HEK293T (cell line): Measurements from ENCODE around the gene TMEM161A.

Experiments used
- CTCF ChIA-PET: fragments of 350-600 bp; formaldehyde crosslinking; extraction: SDS; loops from one replicate; lab custom pipeline; 2021; ENCODE audit warnings: antibody characterized with exemption, inconsistent platforms; lab: Yijun Ruan, JAX
- POLR2A ChIA-PET: fragments of 350-600 bp; formaldehyde crosslinking; extraction: SDS; loops from one replicate; lab custom pipeline; 2020; ENCODE audit warnings: antibody characterized with exemption, inconsistent platforms; lab: Yijun Ruan, JAX
- DNase-seq: peaks from one replicate; pipeline ENCODE4 v3.0.0; 2012; ENCODE audit warnings: mixed read lengths; ENCODE audit errors: extremely low spot score
- ARNT ChIP-seq: fragments of 450-650 bp; IDR thresholded peaks from 2 replicates; pipeline ENCODE4 v1.6.1; 2017; ENCODE audit warnings: mild to moderate bottlenecking
- BHLHE40 ChIP-seq: fragments of 450-650 bp; IDR thresholded peaks from 2 replicates; pipeline ENCODE4 v1.6.1; 2016; ENCODE audit warnings: mild to moderate bottlenecking, moderate library complexity, borderline replicate concordance
- CTBP1 ChIP-seq: fragments of 450-650 bp; IDR thresholded peaks from 2 replicates; pipeline ENCODE4 v1.6.1; 2016; ENCODE audit warnings: borderline replicate concordance
- FOXA1 ChIP-seq: fragments of 450-650 bp; IDR thresholded peaks from 2 replicates; pipeline ENCODE4 v1.6.1; 2016; ENCODE audit warnings: mild to moderate bottlenecking
- FOXK2 ChIP-seq: fragments of 450-650 bp; IDR thresholded peaks from 2 replicates; pipeline ENCODE4 v1.6.1; 2016; ENCODE audit warnings: mild to moderate bottlenecking
- FOXM1 ChIP-seq: fragments of 450-650 bp; IDR thresholded peaks from 2 replicates; pipeline ENCODE4 v1.6.1; 2017; ENCODE audit warnings: mild to moderate bottlenecking, borderline replicate concordance
- HDGF ChIP-seq: fragments of 450-650 bp; IDR thresholded peaks from 2 replicates; pipeline ENCODE4 v1.6.1; 2017; ENCODE audit warnings: antibody characterized with exemption, borderline replicate concordance
- L3MBTL2 ChIP-seq: fragments of 450-650 bp; conservative IDR thresholded peaks from 2 replicates; pipeline ENCODE4 v1.6.1; 2016; ENCODE audit warnings: mild to moderate bottlenecking
- NFRKB ChIP-seq: fragments of 450-650 bp; IDR thresholded peaks from 2 replicates; pipeline ENCODE4 v1.6.1; 2016; ENCODE audit warnings: mild to moderate bottlenecking, moderate library complexity
- SP1 ChIP-seq: fragments of 450-650 bp; IDR thresholded peaks from 2 replicates; pipeline ENCODE4 v1.6.1; 2017
- SUZ12 ChIP-seq: fragments of 450-650 bp; IDR thresholded peaks from 2 replicates; pipeline ENCODE4 v1.6.1; 2016; ENCODE audit warnings: mild to moderate bottlenecking
- TARDBP ChIP-seq: fragments of 450-650 bp; IDR thresholded peaks from 2 replicates; pipeline ENCODE4 v1.6.1; 2016
- ZNF384 ChIP-seq: fragments of 450-650 bp; IDR thresholded peaks from 2 replicates; pipeline ENCODE4 v1.6.1; 2016

TMEM161A gene

GRCh38 chr19:19074196-19074882 is 63.9 kb downstream of the TMEM161A start:
- CTCF ChIA-PET: interaction anchor here (0.5 kb wide), 1 partner anchor 61 kb away, joined by 3 read pairs; no protein-coding TSS in a partner anchor
- DNase-seq: no peak
- TF ChIP-seq HDGF: no peak
- TF ChIP-seq SP1: no peak
- no peak for TF ChIP-seq SUZ12
- no peak for TF ChIP-seq CTBP1
- TF ChIP-seq FOXM1: no peak
- no peak for TF ChIP-seq TARDBP
- no peak for TF ChIP-seq ZNF384
- TF ChIP-seq FOXK2: no peak
- TF ChIP-seq FOXA1: no peak
- TF ChIP-seq ARNT: no peak
- no peak for TF ChIP-seq L3MBTL2
- POLR2A ChIA-PET: interaction anchor here (0.8 kb wide), 1 partner anchor 331 kb away, joined by 3 read pairs; the partner anchor contains the start of gene GATAD2A

- POLR2A ChIA-PET: no interaction called here
- DNase-seq: no peak
- no peak for TF ChIP-seq SUZ12
- TF ChIP-seq FOXM1: no peak
- no peak for TF ChIP-seq NFRKB
- no peak for TF ChIP-seq BHLHE40
- no peak for TF ChIP-seq HDGF
- TF ChIP-seq L3MBTL2: no peak
- no peak for TF ChIP-seq TARDBP
- CTCF ChIA-PET: no interaction called here
Observed at GRCh38 chr19:19071897-19072296, 66.4 kb downstream of the TMEM161A start.
